GM21526 (cell line): ENCODE results near the gene DCST1.

Experiments used
- ATAC-seq: cut with Tn5 transposase; IDR thresholded peaks from one replicate; pipeline ENCODE4 v1.9.1; 2021; ENCODE audit warnings: moderate library complexity; ENCODE audit not compliant: unreplicated experiment, low FRiP score

Gene DCST1

GRCh38 chr1:155012776-155013602 is 20.6 kb upstream of the DCST1 start:
- no peak for ATAC-seq

GRCh38 chr1:155013632-155014031 is 20.0 kb upstream of the DCST1 start:
- no peak for ATAC-seq

- no peak for ATAC-seq
Observed at GRCh38 chr1:155014709-155015508, 18.7 kb upstream of the DCST1 start.

GRCh38 chr1:155015527-155016230 is 17.9 kb upstream of the DCST1 start:
- ATAC-seq, result no peak

GRCh38 chr1:155016231-155016831 is 17.3 kb upstream of the DCST1 start:
- ATAC-seq, result no peak

- no peak for ATAC-seq
Observed at GRCh38 chr1:155017041-155017945, 16.3 kb upstream of the DCST1 start.

- ATAC-seq, result no peak
Observed at GRCh38 chr1:155017946-155018316, 15.7 kb upstream of the DCST1 start.

- no peak for ATAC-seq
Observed at GRCh38 chr1:155018617-155019348, 14.8 kb upstream of the DCST1 start.

- no peak for ATAC-seq
Observed at GRCh38 chr1:155019377-155020245, 14.0 kb upstream of the DCST1 start.

- no peak for ATAC-seq
Observed at GRCh38 chr1:155022136-155022926, 11.3 kb upstream of the DCST1 start.

GRCh38 chr1:155022927-155023236 is 10.7 kb upstream of the DCST1 start:
- no peak for ATAC-seq

- no peak for ATAC-seq
Observed at GRCh38 chr1:155023627-155024026, 10.0 kb upstream of the DCST1 start.

- no peak for ATAC-seq
Observed at GRCh38 chr1:155024315-155024714, 9.3 kb upstream of the DCST1 start.

GRCh38 chr1:155026154-155026553 is 7.5 kb upstream of the DCST1 start:
- ATAC-seq, result no peak

GRCh38 chr1:155026588-155026987 is 7.0 kb upstream of the DCST1 start:
- no peak for ATAC-seq

GRCh38 chr1:155029513-155030242 is 3.9 kb upstream of the DCST1 start:
- no peak for ATAC-seq

GRCh38 chr1:155030243-155030795 is 3.3 kb upstream of the DCST1 start:
- ATAC-seq, result no peak
